Measurements from ENCODE around the gene MTUS2. TPM values are rescaled to one million over a fixed set of nuclear protein-coding genes. Genes with fewer than 3 reads are reported as not detected.

The MTUS2 gene
- total and polyA plus RNA-seq, 9 of the 15 experiments (the other 6 are each of a cell fraction or from before 2014, with no cell fraction given): 0.01 to 0.28 (median 0.06) TPM; not detected in 1

DNA sequence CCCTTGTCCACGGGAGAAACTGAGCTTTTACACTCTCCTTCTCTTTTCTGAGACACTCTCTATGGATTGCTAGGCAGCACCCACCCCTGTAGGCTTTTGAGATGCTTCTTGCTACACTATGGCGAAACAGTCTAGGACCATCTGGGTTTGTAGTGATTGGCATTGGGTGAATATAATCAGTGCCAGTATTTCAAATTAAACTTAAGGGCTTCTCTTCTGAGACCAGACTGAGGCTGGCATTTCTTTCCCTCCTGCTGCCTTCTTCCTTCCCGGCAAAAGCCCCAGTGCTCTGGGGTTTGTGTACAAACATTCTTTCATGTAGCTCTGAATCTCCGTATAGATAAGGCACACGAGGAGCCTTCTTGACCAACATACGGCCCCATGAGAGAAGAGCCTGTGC, 498.6 kb downstream of the MTUS2 start:
- Histone ChIP-seq H3K27me3 (ENCODE audit: control insufficient read depth in 2 of 2, insufficient read depth in 2 of 2, low read length in 2 of 2) (peaks cover 0 to 7% of the 10 kb centered on the region in 2 experiments; a peak in 1 of 5 replicates), H3K9ac (ENCODE audit: insufficient read depth in 1 of 2, low read depth in 2 of 2, low read length in 2 of 2) (no peak overlapping the region), H4K20me1 (replicated peaks; ENCODE audit: control insufficient read depth, insufficient read depth, low read length) (no peaks in the 10 kb centered on the region), H3K36me3 (ENCODE audit: control insufficient read depth, insufficient read depth, low read length) (no peaks in the 10 kb centered on the region), H3K27ac (ENCODE audit: extremely low read depth, low read depth, low read length) (no peak overlapping the region), H3K4me3 (no peak overlapping the region), H3K9me3 (replicated peaks; ENCODE audit: control insufficient read depth, insufficient read depth, low read depth, low read length) (no peaks in the 10 kb centered on the region), H3K9me1 (ENCODE audit: control insufficient read depth, insufficient read depth, low read length) (no peaks in the 10 kb centered on the region), H2AFZ (ENCODE audit: low read depth, low read length) (no peak overlapping the region), H3K4me1 (replicated peaks in 1 of 2; ENCODE audit: control insufficient read depth in 2 of 2, insufficient read depth in 2 of 2, low read length in 2 of 2) (no peaks in the 10 kb centered on the region), H3K79me2 (ENCODE audit: control insufficient read depth, insufficient read depth, low read length) (no peaks in the 10 kb centered on the region), H3K4me2 (ENCODE audit: insufficient read depth, low read length) (no peak overlapping the region)
- no peak for DNase-seq (ENCODE audit: extremely low read depth in 1 of 4, low spot score in 3 of 4)
- 0% methylated on average over 2 of the region's 6 CpGs for WGBS (ENCODE audit: insufficient coverage, low coverage, missing lambda C conversion rate)
- ChIA-PET CTCF (ENCODE audit: low intra/inter-chr PET ratio) (no interaction called here), POLR2A (interaction anchor here (1.1 kb wide), 1 partner anchor 19 kb away, joined by 3 read pairs; no protein-coding TSS in a partner anchor)
- ATAC-seq: no peak
- in situ Hi-C loops (cut with MboI) (no loop called here), intact Hi-C loops (cut with micrococcal nuclease) (no loop called here)
- no peak for TF ChIP-seq CEBPB (tag; IDR thresholded peaks at IDR 0.05)
- no peak for FAIRE-seq
- no TSS peak for BruUV-seq (replicated peaks)

DNA sequence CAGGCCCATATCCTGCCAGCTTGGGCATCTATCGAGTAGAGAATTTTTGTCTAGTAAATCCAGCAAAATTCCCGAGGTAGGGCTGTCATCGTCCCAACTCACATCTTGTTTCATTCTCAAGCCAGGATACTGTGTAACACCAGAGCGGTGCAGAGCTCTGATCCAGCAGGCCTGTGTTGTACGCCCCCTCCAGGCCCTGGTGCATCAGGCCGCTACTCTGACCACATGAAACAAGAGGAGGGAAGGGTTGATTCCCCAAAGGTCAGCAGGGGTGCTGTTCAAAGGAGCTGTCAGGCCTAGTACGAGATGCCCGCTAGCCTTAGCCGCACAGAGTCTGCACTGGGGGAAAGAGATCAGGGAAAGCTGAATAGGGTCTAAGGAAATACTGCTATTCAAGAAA, 499.3 kb downstream of the MTUS2 start:
- no peak overlapping the region for H3K4me3 ChIP-seq
- ChIA-PET POLR2A (interaction anchor here (1.1 kb wide), 1 partner anchor 18 kb away, joined by 3 read pairs; no protein-coding TSS in a partner anchor), CTCF (ENCODE audit: low intra/inter-chr PET ratio) (no interaction called here)
- H4K20me1 ChIP-seq (replicated peaks; ENCODE audit: control insufficient read depth, insufficient read depth, low read length): no peaks in the 10 kb centered on the region
- FAIRE-seq (no peak), DNase-seq (ENCODE audit: extremely low read depth in 1 of 4, low spot score in 3 of 4) (peak in 1 of 4 experiments; percentile 1), ATAC-seq (peak; percentile 71)
- no peaks in the 10 kb centered on the region for H3K36me3 ChIP-seq (ENCODE audit: control insufficient read depth, insufficient read depth, low read length)
- H3K4me2 ChIP-seq (ENCODE audit: insufficient read depth, low read length): no peak overlapping the region
- H3K9me3 ChIP-seq (replicated peaks; ENCODE audit: control insufficient read depth, insufficient read depth, low read depth, low read length): no peaks in the 10 kb centered on the region
- intact Hi-C loops (cut with micrococcal nuclease): no loop called here
- 16% methylated on average over 8 of the region's 9 CpGs for WGBS (ENCODE audit: insufficient coverage, low coverage, missing lambda C conversion rate)
- H3K79me2 ChIP-seq (ENCODE audit: control insufficient read depth, insufficient read depth, low read length): no peaks in the 10 kb centered on the region
- H2AFZ ChIP-seq (ENCODE audit: low read depth, low read length): no peak overlapping the region
- in situ Hi-C loops (cut with MboI): no loop called here
- TF ChIP-seq, protein P1, sequence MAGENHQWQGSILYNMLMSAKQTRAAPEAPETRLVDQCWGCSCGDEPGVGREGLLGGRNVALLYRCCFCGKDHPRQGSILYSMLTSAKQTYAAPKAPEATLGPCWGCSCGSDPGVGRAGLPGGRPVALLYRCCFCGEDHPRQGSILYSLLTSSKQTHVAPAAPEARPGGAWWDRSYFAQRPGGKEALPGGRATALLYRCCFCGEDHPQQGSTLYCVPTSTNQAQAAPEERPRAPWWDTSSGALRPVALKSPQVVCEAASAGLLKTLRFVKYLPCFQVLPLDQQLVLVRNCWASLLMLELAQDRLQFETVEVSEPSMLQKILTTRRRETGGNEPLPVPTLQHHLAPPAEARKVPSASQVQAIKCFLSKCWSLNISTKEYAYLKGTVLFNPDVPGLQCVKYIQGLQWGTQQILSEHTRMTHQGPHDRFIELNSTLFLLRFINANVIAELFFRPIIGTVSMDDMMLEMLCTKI (IDR thresholded peaks at IDR 0.05; ENCODE audit: partially characterized antibody): no peak
- no peak for TF ChIP-seq CHCHD3 (CRISPR knock-in tag; IDR thresholded peaks at IDR 0.05)
- TF ChIP-seq FOSL1 (tag; conservative IDR thresholded peaks at IDR 0.05): no peak
- no peak for TF ChIP-seq HMGN3 (IDR thresholded peaks at IDR 0.05; ENCODE audit: borderline replicate concordance, extremely low read depth, insufficient read length, low read depth, low read length)
- TF ChIP-seq, protein P2, sequence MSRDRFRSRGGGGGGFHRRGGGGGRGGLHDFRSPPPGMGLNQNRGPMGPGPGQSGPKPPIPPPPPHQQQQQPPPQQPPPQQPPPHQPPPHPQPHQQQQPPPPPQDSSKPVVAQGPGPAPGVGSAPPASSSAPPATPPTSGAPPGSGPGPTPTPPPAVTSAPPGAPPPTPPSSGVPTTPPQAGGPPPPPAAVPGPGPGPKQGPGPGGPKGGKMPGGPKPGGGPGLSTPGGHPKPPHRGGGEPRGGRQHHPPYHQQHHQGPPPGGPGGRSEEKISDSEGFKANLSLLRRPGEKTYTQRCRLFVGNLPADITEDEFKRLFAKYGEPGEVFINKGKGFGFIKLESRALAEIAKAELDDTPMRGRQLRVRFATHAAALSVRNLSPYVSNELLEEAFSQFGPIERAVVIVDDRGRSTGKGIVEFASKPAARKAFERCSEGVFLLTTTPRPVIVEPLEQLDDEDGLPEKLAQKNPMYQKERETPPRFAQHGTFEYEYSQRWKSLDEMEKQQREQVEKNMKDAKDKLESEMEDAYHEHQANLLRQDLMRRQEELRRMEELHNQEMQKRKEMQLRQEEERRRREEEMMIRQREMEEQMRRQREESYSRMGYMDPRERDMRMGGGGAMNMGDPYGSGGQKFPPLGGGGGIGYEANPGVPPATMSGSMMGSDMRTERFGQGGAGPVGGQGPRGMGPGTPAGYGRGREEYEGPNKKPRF (IDR thresholded peaks at IDR 0.05; ENCODE audit: low read depth, low read length): no peak
- TF ChIP-seq CSDE1 (IDR thresholded peaks at IDR 0.05): no peak
- TF ChIP-seq MEF2A (IDR thresholded peaks at IDR 0.05; ENCODE audit: control insufficient read depth, low read depth, low read length): no peak
- no peak for TF ChIP-seq BHLHE40 (IDR thresholded peaks at IDR 0.05; ENCODE audit: low read length)
- no peak for TF ChIP-seq SRSF7 (optimal IDR thresholded peaks at IDR 0.05; ENCODE audit: low read depth, low read length)
- no peak for TF ChIP-seq FOXA3 (CRISPR knock-in tag; conservative IDR thresholded peaks at IDR 0.05 in 1 of 2, IDR thresholded peaks at IDR 0.05 in 1 of 2)
- no peak overlapping the region for H3K9ac ChIP-seq (ENCODE audit: insufficient read depth in 1 of 2, low read depth in 2 of 2, low read length in 2 of 2)
- no peaks in the 10 kb centered on the region for H3K4me1 ChIP-seq (replicated peaks in 1 of 2; ENCODE audit: control insufficient read depth in 2 of 2, insufficient read depth in 2 of 2, low read length in 2 of 2)
- BruUV-seq (replicated peaks): no TSS peak
- no peaks in the 10 kb centered on the region for H3K9me1 ChIP-seq (ENCODE audit: control insufficient read depth, insufficient read depth, low read length)
- H3K27ac ChIP-seq (ENCODE audit: extremely low read depth, low read depth, low read length): no peak overlapping the region
- H3K27me3 ChIP-seq (ENCODE audit: control insufficient read depth in 2 of 2, insufficient read depth in 2 of 2, low read length in 2 of 2): peaks cover 0 to 11% of the 10 kb centered on the region in 2 experiments; a peak in 1 of 5 replicates

All from K562 (cell line).